SK-N-SH (cell line): ENCODE measurements around the gene UNC119.

Experiments used
- CTCF ChIP-seq: fragments of 200-600 bp; sonication (generic); IDR thresholded peaks from 2 replicates; pipeline ENCODE4 v1.6.1; 2017; ENCODE audit warnings: antibody characterized with exemption, mild to moderate bottlenecking, moderate library complexity
- EP300 ChIP-seq, 2 experiments: IDR thresholded peaks; 2 replicates each; pipeline versions ENCODE4 v1.4.0 to v1.6.1; 2012; ENCODE audit warnings: borderline replicate concordance in 1 of 2, low read depth in 1 of 2, low read length in 1 of 2
- MXI1 ChIP-seq: IDR thresholded peaks from 2 replicates; pipeline ENCODE4 v1.6.1; 2012; ENCODE audit warnings: mild to moderate bottlenecking, low read depth, low read length, improper control_type of control experiment
- NFIC ChIP-seq: IDR thresholded peaks from 2 replicates; pipeline ENCODE4 v1.4.0; 2012; ENCODE audit warnings: borderline replicate concordance
- POLR2AphosphoS5 ChIP-seq: IDR thresholded peaks from 2 replicates; pipeline ENCODE4 v1.6.1; 2012; ENCODE audit warnings: low read depth, low read length
- RAD21 ChIP-seq: IDR thresholded peaks from 2 replicates; pipeline ENCODE4 v1.6.1; 2012; ENCODE audit warnings: mild to moderate bottlenecking, low read length
- RFX5 ChIP-seq: IDR thresholded peaks from 2 replicates; pipeline ENCODE4 v1.6.1; 2012; ENCODE audit warnings: mild to moderate bottlenecking, improper control_type of control experiment, low read length
- SMC3 ChIP-seq: IDR thresholded peaks from 2 replicates; pipeline ENCODE4 v1.6.1; 2012; ENCODE audit warnings: low read depth, low read length, improper control_type of control experiment
- TAF1 ChIP-seq: IDR thresholded peaks from 2 replicates; pipeline ENCODE4 v1.6.1; 2012; ENCODE audit warnings: low read depth, mild to moderate bottlenecking, low read length, moderate library complexity, borderline replicate concordance
- TF ChIP-seq, protein P1 (sequence below): IDR thresholded peaks from 2 replicates; pipeline ENCODE4; 2012

- TF ChIP-seq EP300 (IDR thresholded peaks at IDR 0.05; ENCODE audit: borderline replicate concordance in 1 of 2, low read depth in 1 of 2, low read length in 1 of 2) (no peak), RFX5 (no peak), CTCF (no peak), RAD21 (no peak), POLR2AphosphoS5 (no peak), MXI1 (no peak), NFIC (no peak), TAF1 (no peak), SMC3 (no peak)
- TF ChIP-seq, protein P1, sequence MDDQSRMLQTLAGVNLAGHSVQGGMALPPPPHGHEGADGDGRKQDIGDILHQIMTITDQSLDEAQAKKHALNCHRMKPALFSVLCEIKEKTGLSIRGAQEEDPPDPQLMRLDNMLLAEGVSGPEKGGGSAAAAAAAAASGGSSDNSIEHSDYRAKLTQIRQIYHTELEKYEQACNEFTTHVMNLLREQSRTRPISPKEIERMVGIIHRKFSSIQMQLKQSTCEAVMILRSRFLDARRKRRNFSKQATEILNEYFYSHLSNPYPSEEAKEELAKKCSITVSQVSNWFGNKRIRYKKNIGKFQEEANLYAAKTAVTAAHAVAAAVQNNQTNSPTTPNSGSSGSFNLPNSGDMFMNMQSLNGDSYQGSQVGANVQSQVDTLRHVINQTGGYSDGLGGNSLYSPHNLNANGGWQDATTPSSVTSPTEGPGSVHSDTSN, result no peak
Measured at GRCh38 chr17:28513476-28513875, 38.9 kb downstream of the UNC119 start.
